Measurements from ENCODE around the gene ARHGEF7. TPM values are rescaled to one million over a fixed set of nuclear protein-coding genes. Genes with fewer than 3 reads are reported as not detected.

ARHGEF7 gene
- total and polyA plus RNA-seq, 2 experiments from 2014 or later = 23.6 to 58.9 TPM

DNA sequence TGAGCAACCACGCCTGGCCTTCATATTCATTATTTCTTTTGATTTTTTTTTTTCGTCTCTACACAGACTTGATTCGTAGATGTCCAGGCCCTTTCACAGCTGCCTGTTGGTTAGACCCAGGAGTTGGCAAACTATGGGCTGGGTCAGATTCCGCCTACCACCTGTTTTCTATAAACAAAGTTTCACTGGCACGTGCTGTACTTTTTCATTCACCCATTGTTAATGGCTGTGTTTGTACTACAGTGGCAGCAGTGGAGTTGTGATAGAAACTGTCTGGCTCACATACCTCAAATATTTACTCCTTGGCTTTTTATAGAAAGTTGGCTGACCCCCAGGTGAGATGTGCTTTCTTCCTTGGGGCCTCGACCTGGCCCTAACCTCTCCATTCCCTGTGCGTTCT, 132.4 kb downstream of the ARHGEF7 start (continued):
- TF ChIP-seq, protein P1, sequence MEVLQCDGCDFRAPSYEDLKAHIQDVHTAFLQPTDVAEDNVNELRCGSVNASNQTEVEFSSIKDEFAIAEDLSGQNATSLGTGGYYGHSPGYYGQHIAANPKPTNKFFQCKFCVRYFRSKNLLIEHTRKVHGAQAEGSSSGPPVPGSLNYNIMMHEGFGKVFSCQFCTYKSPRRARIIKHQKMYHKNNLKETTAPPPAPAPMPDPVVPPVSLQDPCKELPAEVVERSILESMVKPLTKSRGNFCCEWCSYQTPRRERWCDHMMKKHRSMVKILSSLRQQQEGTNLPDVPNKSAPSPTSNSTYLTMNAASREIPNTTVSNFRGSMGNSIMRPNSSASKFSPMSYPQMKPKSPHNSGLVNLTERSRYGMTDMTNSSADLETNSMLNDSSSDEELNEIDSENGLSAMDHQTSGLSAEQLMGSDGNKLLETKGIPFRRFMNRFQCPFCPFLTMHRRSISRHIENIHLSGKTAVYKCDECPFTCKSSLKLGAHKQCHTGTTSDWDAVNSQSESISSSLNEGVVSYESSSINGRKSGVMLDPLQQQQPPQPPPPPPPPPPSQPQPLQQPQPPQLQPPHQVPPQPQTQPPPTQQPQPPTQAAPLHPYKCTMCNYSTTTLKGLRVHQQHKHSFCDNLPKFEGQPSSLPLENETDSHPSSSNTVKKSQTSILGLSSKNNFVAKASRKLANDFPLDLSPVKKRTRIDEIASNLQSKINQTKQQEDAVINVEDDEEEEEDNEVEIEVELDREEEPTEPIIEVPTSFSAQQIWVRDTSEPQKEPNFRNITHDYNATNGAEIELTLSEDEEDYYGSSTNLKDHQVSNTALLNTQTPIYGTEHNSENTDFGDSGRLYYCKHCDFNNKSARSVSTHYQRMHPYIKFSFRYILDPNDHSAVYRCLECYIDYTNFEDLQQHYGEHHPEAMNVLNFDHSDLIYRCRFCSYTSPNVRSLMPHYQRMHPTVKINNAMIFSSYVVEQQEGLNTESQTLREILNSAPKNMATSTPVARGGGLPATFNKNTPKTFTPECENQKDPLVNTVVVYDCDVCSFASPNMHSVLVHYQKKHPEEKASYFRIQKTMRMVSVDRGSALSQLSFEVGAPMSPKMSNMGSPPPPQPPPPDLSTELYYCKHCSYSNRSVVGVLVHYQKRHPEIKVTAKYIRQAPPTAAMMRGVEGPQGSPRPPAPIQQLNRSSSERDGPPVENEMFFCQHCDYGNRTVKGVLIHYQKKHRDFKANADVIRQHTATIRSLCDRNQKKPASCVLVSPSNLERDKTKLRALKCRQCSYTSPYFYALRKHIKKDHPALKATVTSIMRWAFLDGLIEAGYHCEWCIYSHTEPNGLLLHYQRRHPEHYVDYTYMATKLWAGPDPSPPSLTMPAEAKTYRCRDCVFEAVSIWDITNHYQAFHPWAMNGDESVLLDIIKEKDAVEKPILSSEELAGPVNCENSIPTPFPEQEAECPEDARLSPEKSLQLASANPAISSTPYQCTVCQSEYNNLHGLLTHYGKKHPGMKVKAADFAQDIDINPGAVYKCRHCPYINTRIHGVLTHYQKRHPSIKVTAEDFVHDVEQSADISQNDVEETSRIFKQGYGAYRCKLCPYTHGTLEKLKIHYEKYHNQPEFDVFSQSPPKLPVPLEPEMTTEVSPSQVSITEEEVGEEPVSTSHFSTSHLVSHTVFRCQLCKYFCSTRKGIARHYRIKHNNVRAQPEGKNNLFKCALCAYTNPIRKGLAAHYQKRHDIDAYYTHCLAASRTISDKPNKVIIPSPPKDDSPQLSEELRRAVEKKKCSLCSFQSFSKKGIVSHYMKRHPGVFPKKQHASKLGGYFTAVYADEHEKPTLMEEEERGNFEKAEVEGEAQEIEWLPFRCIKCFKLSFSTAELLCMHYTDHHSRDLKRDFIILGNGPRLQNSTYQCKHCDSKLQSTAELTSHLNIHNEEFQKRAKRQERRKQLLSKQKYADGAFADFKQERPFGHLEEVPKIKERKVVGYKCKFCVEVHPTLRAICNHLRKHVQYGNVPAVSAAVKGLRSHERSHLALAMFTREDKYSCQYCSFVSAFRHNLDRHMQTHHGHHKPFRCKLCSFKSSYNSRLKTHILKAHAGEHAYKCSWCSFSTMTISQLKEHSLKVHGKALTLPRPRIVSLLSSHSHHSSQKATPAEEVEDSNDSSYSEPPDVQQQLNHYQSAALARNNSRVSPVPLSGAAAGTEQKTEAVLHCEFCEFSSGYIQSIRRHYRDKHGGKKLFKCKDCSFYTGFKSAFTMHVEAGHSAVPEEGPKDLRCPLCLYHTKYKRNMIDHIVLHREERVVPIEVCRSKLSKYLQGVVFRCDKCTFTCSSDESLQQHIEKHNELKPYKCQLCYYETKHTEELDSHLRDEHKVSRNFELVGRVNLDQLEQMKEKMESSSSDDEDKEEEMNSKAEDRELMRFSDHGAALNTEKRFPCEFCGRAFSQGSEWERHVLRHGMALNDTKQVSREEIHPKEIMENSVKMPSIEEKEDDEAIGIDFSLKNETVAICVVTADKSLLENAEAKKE (CRISPR knock-in tag; IDR thresholded peaks at IDR 0.05) = no peak
- TF ChIP-seq POLR2AphosphoS5 (IDR thresholded peaks at IDR 0.05; ENCODE audit: low read depth) (no peak), JUNB (IDR thresholded peaks at IDR 0.05; ENCODE audit: unreplicated experiment) (no peak), STAT1 (IDR thresholded peaks at IDR 0.05; ENCODE audit: unreplicated experiment) (no peak), ZNF331 (CRISPR knock-in tag; IDR thresholded peaks at IDR 0.05; ENCODE audit: low read depth) (no peak), NANOG (IDR thresholded peaks at IDR 0.05; ENCODE audit: borderline replicate concordance) (no peak), CREB1 (CRISPR knock-in tag; IDR thresholded peaks at IDR 0.05; ENCODE audit: low read depth) (no peak)
- TF ChIP-seq, protein P2, sequence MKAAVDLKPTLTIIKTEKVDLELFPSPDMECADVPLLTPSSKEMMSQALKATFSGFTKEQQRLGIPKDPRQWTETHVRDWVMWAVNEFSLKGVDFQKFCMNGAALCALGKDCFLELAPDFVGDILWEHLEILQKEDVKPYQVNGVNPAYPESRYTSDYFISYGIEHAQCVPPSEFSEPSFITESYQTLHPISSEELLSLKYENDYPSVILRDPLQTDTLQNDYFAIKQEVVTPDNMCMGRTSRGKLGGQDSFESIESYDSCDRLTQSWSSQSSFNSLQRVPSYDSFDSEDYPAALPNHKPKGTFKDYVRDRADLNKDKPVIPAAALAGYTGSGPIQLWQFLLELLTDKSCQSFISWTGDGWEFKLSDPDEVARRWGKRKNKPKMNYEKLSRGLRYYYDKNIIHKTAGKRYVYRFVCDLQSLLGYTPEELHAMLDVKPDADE (IDR thresholded peaks at IDR 0.05) = no peak

DNA sequence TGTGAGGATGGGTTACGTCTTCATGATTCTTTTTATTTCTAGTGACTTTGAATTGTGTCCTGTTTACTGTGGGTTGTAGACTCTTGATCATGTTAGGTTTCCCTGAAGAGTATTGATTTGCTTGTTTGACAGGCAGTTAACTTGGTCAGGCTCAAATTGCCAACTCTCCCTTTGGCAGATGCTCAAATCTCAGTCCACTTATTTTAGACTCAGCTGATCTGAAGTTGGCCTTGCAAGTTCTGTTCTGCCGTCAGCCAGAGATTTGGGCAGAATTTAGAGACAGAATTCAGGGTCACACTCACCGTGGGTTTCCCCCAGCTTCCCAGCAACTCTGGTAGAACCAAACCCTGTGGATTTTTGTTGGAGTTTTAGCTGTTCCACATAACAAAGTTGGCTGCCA, 133.7 kb downstream of the ARHGEF7 start:
- Histone ChIP-seq H3K27ac (ENCODE audit: low read depth) (no peak overlapping the region), H3K27me3 (ENCODE audit: insufficient read depth) (no peaks in the 10 kb centered on the region), H2AFZ (no peak overlapping the region), H3K9me2 (ENCODE audit: insufficient read depth) (no peaks in the 10 kb centered on the region), H3K4me1 (ENCODE audit: insufficient read depth) (no peaks in the 10 kb centered on the region), H4K20me1 (replicated peaks; ENCODE audit: insufficient read depth) (peaks cover 6% of the 10 kb centered on the region), H3K4me2 (no peak overlapping the region), H3K4me3 (no peak overlapping the region), H3F3A (replicated peaks; ENCODE audit: low read depth) (no peaks in the 10 kb centered on the region), H3K79me2 (replicated peaks; ENCODE audit: insufficient read depth) (peaks cover 41% of the 10 kb centered on the region), H3K36me3 (ENCODE audit: insufficient read depth) (peaks cover 20% of the 10 kb centered on the region)
- H3K36me3 Mint-ChIP-seq (ENCODE audit: low read depth) = peaks cover 45% of the 10 kb centered on the region
- peaks cover 3% of the 10 kb centered on the region for H3K27me3 Mint-ChIP-seq (ENCODE audit: insufficient read depth, low read depth, poor library complexity)
- no peaks in the 10 kb centered on the region; the same call in 2 of the 3 replicates for H3K9me3 Mint-ChIP-seq
- DNase-seq (ENCODE audit: low spot score) (no peak), ATAC-seq (no peak)
- H3K4me3 Mint-ChIP-seq = no peak overlapping the region
- H3K4me1 Mint-ChIP-seq = no peaks in the 10 kb centered on the region
- no peak overlapping the region for H3K27ac Mint-ChIP-seq
- no peak for TF ChIP-seq EZH2 (IDR thresholded peaks at IDR 0.05; ENCODE audit: low read depth, unreplicated experiment)
- no peak for TF ChIP-seq EZH2phosphoT487 (IDR thresholded peaks at IDR 0.05; ENCODE audit: unreplicated experiment)
- TF ChIP-seq NANOG (IDR thresholded peaks at IDR 0.05; ENCODE audit: borderline replicate concordance) = no peak
- TF ChIP-seq ZNF114 (CRISPR knock-in tag; IDR thresholded peaks at IDR 0.05) = no peak
- TF ChIP-seq, protein P3, sequence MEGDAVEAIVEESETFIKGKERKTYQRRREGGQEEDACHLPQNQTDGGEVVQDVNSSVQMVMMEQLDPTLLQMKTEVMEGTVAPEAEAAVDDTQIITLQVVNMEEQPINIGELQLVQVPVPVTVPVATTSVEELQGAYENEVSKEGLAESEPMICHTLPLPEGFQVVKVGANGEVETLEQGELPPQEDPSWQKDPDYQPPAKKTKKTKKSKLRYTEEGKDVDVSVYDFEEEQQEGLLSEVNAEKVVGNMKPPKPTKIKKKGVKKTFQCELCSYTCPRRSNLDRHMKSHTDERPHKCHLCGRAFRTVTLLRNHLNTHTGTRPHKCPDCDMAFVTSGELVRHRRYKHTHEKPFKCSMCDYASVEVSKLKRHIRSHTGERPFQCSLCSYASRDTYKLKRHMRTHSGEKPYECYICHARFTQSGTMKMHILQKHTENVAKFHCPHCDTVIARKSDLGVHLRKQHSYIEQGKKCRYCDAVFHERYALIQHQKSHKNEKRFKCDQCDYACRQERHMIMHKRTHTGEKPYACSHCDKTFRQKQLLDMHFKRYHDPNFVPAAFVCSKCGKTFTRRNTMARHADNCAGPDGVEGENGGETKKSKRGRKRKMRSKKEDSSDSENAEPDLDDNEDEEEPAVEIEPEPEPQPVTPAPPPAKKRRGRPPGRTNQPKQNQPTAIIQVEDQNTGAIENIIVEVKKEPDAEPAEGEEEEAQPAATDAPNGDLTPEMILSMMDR (conservative IDR thresholded peaks at IDR 0.05; ENCODE audit: low read depth in 2 of 2) = no peak
- TF ChIP-seq POLR2AphosphoS5 (IDR thresholded peaks at IDR 0.05; ENCODE audit: low read depth) = no peak
- no peak for TF ChIP-seq STAT1 (IDR thresholded peaks at IDR 0.05; ENCODE audit: unreplicated experiment)

All from GM23338 (cell line).